Activated gamma-delta T cell treated with Interleukin-2 at 50 U/mL for 16 hours (primary cell): ENCODE data around the gene ST6GALNAC4.
"Not testable (repeated sequence)": the region's sequence is repeated elsewhere in the genome, so short reads cannot be mapped to it uniquely, and the experiment has no call there.

Source experiments
- DNase-seq: peaks from one replicate; pipeline ENCODE4 v3.0.0-alpha.2; 2020

The ST6GALNAC4 gene

DNA sequence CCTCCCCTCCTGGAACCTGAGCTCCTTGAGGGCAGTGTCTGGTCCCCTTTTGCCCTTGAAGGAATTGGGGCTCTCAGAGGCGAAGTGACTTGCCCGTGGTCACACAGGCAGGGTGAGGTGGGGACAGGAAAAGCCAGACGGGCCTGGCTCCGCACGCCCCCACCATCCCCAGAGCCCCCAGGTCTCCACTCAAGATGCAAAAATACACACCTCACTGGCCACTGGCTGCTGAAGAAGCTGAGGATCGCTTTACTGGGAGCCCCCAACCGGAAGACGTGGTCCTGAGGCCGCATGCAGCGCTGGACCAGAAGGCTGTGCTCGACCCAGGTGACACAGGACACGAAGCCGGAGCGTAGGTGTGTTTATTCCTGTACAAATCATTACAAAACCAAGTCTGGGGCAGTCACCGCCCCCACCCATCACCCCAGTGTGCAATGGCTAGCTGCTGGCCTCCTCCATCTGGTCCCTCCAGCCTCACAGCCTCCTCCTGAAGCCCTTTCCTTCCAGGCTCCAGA, 31.8 kb downstream of the ST6GALNAC4 start:
- DNase-seq, result no peak

DNA sequence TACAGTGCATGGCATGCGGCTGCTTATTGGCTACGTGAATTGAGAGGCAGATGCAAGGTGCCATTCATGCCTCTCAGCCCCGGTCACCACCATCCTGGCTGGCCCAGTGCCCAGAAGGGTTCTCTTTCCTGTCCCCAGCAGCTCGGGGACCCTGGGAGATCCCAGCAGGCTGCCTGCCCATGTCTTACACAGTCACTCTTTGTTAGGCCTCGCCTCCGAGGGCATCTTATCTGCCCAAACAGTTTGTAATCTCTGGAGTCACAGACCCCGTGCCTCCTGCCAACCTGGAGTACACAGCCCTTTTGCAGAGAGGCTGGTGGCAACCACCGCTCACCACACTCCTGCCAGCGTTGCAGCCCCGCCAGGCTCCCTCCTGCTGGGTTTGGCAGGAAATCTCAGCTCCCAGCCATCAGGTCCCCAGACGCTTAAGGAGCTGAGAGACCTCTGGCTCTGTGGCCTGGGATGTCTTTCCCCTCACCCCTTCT, 32.4 kb downstream of the ST6GALNAC4 start:
- no peak for DNase-seq

DNA sequence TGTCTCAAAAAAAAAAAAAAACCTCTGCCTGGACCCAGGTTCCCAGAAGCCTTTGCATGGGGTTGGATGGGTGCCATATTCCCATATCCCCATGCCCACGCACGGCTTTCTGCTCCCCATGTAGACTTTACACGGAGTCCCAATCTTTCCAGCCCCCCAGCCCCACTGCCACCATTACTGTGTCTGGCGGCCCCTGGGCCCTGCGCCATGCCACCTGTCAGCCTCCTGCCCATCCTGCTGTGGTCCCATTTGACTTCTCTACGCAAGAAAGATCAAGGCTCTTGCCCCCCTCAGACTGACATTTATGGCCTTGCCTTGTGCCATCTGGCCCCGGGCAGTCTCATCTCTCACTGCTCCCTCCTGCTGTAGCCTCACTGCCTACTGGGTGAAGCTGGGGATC, 32.9 kb downstream of the ST6GALNAC4 start:
- no peak for DNase-seq

DNA sequence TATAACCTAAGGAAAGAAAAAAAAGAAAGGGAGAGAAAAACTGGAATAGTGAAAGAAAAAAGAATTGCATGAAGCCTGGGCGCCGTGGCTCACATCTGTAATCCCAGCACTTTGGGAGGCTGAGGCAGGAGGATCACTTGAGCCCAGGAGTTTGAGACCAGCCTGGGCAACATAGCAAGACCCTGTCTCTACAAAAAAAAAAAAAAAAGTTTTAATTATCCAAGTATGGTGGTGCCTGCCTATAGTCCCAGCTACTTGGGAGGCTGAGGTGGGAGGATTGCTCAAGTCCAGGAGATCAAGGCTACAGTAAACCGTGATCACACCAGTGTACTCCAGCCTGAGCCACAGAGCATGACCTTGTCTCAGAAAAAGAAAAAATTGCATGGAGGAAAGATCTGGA, 35.1 kb downstream of the ST6GALNAC4 start:
- not testable (repeated sequence) for DNase-seq

DNA sequence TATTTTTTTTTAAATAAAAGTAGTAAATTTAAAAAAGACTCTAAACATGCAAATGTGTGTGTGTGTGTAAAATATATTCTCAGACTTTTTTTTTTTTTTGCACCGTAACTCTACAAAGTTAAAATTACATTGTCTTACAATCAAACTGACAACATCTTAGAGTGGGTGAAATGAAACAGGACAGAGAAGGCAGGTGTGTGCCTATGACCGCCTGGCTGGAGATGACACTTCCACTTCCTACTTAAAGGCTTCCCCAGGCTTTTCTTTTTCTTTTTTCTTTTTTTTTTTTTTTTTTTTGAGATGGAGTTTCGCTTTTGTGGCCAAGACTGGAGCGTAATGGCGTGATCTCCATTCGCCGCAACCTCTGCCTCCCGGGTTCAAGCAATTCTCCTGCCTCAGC, 36.7 kb downstream of the ST6GALNAC4 start:
- DNase-seq, result no peak

DNA sequence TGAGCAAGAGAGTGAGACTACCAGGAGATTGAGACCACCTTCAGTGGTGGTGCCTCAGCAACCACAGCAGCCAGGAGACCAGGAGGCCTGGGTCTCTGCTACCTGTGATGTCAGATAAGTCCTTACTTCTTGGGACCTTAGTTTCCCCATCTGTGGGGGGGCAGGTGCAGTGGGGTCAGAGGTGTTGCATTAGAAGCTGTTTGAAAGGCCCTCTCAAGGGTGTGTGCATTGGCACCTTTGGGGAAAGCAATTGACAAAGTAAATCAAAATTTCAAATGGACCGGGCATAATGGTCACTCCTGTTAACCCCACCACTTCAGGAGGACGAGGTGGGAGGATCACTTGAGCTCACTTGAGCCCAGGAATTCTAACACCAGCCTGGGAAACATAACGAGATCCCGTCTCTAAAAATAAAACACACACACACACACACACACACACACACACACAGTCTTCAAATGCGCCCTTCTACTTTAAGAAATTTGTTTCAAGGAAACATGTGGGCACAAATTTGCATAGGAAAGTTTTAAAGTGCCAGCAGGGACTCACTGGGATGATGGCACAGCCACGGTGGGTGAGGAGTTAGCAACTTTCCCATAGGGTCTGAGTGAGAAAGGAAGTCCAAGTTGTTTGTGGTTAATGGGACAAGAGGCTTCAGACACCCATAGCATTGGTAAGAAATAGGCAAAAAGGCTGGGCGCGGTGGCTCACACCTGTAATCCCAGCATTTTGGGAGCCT, 38.0 kb downstream of the ST6GALNAC4 start:
- DNase-seq, result no peak

DNA sequence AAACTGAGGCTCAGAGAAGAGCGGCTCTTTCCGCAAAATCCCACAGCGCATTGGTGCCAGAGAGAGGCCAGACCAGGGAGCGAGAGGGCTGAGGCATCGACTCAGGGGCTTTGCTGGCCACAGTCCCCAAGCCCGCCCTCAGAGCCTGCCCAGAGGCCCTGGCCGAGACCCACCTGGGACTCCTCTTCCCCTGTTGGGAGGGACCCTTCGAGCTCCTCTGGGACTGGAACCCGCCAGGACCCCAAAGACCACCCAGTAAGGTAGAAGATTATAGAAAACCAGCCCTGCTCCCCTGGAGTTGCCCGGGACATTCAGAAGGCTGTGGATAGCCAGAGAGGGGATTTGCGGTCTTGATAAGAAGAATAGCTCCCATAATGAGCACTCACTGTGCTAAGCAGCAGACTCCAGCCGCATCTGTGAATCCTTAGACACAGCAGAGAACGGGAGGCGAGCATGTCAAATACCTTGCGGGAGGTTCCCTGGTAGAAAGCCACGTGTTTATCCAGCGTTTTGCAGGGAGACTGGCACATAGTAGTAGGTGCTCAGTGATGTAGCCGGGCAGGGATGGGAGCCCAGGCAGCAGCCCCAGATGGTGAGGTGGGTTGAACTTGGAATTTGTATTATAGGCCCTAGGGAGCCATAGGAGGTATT, 38.7 kb downstream of the ST6GALNAC4 start:
- no peak for DNase-seq

DNA sequence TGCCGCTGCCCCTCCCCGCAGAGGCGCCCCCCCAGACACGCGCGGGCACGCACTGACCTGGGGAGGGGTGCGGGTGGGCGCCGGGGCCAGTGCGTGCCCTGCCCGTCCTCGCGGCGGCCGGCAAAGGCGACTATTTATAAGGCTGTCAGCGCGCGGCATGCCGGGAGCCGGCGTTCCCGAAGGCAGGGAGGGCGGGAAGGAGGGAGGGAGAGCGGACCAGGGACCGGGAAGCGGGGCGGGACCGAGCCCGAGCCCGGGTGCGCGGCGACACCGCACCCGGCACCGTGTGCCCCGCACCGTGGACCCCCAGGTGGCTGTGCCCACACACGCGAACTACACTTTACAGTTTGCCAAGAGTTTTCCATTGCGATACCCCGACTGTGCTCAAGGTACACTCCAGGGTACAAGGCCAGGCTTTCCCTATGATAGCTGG, 39.3 kb downstream of the ST6GALNAC4 start, which contains the start of gene AK1:
TSS of gene AK1 (minus strand) at position 110 of the 433 bp plus-strand sequence. CDS start 3,058 bp downstream, outside the sequence.
- DNase-seq, result no peak

DNA sequence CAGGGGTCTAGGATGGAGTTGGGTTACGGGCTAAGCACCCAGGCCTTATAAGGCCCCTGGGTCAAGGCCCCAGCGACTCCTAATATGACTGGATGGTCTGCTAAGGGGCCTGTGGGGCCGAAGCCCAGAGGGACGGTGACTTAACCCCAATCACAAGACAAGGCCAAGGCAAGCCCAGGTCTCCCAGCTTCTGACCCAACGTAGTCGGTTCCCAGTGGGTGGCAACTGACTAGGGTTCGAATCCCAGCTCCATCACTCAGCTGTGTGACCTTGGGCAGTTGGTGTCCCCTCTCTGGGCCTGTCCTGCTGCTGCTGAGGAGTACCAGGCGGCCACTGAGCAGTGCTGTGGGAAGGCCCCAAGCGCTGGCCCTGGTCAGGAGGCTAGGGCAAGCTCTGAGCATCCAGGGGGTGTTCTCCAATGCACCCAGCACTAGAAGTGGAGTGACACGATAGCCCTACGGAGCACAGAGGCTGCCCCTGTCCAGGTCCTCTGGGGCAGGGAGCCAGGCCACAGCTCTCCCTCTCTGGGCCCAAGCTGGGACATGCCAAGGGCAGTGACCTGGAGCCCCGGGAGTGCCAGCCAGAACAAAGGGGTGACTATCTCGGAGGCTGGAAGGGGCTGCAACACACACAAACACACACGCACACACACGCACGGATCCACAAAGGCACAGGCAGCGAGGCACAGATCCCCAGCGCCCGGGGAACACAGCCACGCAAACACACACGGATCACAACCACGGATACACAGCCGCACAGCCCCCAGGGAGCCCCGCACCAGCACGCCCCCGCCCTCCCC, 39.9 kb downstream of the ST6GALNAC4 start:
- no peak for DNase-seq

DNA sequence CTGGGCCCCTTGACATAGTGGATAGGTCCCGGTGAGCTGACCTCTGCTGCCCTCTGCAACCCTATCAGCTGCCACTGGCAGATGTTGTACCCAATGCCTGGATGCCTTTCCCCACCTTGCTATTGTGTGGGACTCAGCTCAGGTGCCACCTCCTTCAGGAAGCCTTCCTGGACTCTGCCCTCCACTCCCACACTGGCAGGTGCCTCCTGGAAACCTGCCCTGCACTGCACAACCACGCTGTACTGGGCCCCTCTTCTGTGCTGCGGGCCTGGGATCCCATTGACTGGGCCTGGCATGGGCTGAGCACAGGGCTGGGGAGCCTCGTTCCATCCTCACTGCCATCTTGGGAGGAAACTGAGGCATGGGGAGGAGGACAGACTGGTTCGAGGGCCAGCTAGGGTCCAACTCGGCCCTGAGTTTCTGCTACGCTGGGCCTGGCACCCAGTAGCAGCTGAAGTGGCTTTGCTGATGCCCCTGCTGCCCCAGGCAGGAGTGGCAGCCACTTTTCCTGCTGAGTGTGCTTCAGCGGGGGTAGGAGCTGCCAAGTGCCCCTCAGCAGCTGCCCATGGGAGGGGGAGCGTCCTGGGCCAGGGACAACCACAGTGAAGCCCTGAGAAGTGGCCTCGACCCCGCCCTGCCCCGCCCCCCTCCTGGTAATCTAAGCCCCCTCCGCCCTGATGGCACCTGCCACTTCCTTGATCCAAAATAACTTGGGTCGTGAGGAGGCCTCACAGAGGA, 40.6 kb downstream of the ST6GALNAC4 start:
- DNase-seq, result no peak

DNA sequence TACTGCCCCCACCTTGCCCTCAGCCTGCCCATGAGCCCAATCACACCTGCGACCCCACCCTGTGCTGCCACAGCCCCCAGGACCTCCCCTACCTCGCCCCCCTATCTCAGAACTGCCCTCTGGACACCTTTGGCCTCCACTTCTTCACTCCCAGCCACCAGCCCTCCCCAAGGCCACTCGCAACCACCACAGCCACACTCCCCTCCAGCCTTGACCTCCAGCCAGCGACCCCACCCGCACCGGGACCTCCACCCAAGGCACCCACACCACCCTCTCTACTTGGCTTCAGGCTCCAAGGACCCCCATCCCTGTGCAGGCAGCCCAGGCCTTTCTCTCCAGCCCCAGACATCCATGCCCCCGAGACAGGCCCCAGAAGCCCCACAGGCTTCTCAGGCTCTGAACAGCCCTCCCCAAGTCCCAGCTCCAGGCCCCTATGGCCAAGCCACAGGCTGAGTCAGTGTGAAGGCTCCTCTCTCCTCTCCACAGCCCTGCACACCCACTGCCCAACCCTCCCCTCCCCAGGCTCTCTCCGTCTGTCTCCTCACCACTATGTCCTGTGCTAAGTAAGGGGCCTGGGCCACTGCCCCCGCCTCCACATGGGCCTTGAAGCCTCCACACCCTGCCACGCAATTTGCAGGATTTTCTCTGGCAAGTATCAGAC, 41.4 kb downstream of the ST6GALNAC4 start:
- DNase-seq, result no peak

DNA sequence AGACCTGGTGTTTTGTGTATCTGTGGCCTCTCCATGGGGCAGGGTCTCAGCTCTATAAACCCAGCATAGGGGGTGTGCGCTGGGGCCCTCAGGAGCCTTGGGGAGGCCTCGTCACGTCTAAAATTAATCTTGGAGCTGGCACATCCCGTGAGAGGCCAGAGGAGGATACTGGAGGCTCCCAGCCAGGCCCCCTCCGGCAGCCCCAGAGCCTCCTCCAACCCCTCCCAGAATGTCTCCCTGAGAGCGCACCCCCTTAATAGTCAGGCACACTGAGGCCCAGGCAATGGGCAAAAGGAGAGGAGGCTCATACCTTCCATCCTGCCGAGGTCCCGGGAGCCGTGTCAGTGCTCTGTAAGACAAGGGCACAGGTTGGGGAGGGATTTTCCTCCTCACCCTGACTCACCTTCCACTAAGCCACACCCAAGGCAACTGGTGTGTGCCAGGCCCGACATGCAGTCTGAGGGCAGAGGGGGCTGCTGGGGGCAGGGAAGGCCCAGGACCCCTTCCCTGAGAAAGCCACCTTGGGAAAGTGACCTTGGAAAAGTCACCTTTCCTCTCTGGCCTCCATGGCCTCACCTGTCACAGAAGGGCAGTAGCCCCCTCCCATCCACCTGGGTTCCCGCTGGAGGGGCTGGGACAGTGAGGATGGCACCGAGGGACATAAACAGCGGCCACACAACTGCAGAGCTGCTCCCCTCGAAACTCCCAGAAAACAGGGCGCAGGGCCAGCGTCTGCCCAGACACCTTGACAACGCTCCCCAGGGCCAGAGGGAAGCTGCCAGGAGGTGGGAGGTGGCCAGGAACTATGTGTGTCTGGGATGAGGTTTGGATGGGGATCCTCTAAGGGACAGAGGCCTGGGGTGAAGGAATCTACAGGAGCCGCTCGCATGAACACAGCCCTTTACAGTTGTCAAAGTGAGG, 42.3 kb downstream of the ST6GALNAC4 start:
- DNase-seq, result no peak

DNA sequence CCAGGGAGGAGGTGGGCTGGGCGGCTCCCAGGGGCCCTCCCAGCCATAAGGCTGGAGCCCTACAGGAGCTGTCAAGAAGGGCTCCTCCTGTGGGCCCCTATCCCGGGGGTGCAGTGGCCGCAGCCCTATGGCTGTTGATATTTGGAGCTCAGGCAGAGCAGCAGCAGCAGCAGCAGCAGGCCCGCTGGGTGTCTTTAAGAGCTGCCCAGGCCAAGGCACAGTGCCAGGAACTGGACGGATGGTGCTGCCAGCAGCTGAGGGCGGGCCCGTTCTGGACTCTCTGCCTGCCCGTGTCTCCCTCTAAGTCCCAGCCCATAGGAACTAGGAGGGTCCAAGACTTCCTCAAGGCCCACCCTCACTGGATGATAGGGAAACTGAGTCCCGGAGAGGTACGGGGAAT, 43.0 kb downstream of the ST6GALNAC4 start:
- DNase-seq, result no peak

DNA sequence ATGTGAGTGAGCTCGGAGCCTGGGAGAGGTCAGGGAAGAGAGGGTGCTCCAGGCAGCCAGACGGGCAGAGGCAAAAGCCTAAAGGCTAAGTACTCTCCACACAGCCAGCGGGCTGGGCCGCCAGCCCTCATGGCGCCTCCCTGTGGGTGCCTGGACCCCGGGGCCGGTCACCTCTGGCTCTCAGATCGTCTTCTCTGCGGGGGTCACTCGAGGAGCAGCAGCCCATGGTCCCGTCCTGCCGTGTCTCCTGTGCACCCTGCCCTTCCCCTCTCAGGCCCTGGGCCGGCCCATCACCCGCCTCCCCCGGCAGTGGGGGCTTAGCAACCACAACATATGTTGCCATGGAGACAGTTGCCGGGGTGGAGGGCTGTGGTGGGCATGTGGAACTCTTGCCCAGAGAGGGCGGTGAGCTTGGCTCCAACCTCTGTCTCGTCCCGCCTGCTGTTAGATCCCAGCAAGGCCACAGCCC, 43.6 kb downstream of the ST6GALNAC4 start:
- no peak for DNase-seq

DNA sequence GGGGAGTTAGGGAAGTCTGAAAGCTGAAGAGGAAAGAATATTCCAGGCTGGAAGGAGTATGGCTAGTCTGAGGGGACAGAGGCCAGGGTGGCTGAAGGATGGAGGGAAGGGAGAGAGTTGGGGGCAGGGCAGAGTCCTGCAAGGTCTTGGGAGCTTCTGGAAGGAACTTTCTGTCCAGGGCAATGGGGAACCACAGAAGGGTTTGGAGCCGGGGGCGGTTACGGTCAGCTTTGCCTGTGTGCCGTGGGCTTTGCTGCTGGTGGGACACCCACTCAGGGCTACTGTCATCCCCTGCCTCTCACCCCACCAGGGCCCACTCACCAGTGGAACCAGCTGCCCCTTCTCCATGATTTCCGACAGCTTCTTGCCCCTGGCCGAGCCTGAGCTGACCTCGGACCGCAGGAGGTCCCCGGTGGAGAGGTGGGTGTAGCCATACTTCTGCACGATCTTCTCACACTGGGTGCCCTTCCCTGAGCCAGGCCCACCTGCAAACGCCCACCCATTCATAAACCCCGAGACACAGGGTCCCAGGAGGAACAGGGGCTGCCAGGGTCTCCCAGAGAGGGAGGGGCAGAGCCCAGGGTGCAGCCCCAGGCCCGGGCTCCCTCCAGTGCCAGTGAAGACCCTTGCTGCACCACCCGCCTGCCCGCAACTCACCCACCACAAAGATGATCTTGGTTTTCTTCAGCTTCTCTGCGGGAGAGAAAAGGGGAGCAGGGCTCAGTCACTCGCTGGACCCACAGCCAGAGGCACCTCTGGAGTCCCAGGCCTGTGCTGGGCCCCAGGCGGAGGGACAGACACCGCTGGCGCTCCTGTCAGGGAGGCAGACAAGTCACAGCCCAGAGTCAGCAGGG, 44.2 kb downstream of the ST6GALNAC4 start:
- DNase-seq, result no peak

DNA sequence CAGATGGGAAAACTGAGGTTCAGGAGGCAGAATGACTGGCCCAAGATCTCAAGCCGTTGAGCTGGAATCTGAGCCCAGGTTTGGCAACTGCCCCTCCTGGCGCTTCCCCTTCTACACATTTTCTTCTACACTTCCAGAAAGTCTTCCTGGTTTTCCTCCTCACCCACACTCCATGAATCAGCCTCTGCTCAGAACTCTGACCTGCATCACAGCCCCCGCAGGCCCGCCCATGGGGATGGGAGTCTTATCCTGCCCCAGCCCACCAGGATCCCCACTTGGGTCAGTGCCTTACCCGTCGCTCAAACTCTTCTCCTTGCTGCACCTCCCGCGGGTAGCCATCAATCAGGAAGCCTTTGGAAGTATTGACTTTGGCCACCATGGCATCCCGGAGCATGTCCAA, 45.3 kb downstream of the ST6GALNAC4 start:
- DNase-seq, result no peak

DNA sequence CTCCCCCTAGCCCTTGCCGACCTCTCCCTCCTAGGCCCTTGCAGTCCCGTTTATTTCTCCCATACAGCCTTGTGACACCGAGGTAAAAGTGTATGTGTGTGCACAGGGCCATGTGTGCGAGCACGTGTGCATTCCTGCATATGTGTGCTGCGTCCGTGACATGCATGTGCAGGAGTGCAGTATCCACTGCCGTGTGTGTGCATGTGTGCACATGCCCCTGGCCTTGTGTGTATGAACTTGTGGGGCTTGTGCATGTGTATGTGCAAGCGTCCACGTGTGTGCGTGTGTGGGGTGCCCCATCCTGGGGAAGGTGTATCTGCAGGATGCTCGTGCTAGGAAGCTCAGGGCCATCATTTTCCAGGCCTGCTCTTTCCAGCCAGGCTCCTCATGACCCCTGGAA, 46.0 kb downstream of the ST6GALNAC4 start:
- no peak for DNase-seq

DNA sequence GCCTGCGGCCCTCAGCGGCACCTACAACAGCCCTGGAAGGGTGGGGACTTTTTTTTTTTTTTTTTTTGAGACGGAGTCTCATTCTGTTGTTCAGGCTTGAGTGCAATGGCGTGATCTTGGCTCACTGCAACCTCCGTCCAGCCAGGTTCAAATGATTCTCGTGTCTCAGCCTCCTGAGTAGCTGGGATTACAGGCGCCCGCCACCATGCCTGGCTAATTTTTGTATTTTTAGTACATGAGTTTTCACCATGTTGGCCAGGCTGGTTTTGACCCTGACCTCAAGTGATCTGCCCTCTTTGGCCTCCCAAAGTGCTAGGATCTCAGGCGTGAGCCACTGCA, 46.7 kb downstream of the ST6GALNAC4 start:
- not testable (repeated sequence) for DNase-seq

DNA sequence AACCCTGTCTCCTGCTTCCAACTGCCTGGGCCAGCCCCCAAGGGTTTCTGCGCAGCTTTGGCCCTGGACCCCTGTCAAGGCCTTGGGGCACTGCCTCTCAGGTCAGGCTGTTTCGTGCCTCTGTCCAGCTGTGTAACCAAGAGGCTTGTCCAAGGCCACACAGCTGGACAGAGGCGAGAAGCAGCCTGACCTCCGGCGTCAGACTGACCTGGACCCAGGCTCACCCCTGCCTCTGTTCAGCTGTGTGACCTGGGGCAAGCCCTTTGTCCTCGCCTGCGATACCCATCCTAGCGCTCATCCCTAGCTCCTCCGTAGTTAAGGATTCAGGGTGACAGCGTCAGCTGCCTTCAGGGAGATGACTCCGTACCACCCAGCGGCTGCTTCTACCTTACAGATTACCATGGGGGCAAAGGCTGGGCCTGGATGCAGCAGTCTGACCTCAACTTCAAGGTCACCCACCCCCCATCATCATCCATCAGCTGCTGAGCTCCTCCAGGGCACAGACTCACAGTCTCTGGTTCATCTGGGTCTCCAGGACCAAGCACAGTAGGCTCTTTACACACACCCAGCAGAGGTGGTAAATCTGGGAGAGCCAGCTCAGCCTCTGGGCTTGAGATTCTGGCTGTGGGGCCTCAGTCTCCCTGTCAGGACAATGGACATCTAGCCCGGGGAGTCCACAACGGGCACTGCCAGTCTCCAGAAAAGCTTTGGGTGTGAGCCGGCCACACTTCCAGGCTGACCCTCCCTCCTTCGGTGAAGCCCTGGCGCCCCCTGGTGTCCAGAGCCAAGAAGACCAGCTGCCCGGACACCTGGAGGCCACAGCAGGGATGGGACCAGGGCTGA, 47.3 kb downstream of the ST6GALNAC4 start:
- peak; percentile 81 for DNase-seq
